ENCODE data around the gene AGBL1.
"Not testable (repeated sequence)": the region's sequence is repeated elsewhere in the genome, so short reads cannot be mapped to it uniquely, and the experiment has no call there.

Gene AGBL1

DNA sequence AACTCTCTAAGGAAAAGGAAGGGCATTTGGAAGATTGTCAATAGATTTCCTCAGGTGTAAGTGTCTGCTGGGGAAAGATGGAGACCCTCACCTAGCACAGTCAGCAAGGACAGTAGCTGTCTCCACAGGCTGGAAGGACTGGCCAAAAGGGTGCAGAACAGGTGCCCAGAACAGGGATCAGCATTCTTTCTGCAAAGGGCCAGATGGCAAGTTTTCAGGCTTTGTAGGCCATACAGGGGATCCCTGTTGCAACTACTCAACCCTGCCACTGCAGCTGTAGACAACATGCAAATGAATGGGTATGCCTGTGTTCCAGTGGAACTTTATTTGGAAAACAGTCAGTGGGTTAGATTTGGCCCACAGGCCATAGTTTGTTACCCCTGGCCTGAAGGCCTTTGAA lies 8.1 kb downstream of the AGBL1 start:
- DNase-seq = no peak

DNA sequence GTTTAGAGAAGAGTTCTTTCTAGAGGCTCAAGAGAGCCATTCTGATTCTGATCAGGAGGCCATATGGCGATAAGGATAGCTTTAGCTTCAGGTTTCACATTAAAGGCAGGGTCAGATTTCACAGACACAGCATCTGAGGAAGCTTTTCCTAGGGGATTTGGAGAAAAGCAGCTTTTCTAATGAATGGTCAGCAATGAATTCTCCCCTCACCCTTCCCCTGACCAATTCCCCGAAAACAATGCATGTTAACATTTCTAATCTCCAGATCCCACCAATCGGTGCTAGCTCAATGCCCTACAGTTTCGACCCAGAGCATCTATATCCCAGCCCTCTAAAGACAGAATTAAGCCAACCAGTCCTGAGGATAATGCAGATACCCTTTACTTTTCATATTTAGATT lies 9.8 kb downstream of the AGBL1 start:
- DNase-seq = no peak

DNA sequence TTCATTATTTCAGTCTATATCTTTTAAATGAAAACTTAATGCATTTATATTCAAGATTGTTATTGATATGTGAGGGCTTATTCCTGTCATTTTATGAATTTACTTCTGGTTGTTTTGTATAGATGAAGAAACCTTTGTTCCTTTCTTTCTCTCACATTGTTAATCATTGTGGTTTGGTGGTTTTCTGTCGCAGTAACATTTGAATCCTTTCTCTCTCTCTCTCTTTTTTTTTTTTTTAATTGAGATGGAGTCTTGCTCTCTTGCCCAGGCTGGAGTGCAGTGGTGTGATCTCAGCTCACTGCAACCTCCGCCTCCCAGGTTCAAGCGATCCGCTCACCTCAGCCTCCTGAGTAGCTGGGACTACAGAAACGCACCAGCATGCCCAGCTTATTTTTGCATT lies 22.1 kb downstream of the AGBL1 start:
- DNase-seq = no peak

DNA sequence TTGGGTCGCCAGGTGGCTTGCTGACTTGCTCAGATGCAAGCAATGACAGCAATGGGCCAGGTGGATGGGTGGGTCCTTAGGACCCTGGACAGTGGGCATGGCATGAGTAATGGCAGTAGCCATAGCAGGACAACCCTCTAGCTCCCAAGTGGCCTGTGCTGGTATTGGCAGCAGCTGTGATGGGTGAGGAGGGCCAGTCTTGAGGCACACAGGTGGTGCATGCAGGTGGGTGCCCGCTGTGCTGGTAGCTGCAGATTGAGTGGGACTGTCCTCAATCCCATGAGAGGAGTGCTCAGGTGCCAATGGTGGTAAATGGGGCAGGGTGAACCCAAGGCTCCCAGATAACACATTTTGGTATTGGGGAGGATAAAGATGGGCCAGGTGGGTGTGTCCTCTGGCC lies 24.2 kb downstream of the AGBL1 start:
- DNase-seq = no peak

DNA sequence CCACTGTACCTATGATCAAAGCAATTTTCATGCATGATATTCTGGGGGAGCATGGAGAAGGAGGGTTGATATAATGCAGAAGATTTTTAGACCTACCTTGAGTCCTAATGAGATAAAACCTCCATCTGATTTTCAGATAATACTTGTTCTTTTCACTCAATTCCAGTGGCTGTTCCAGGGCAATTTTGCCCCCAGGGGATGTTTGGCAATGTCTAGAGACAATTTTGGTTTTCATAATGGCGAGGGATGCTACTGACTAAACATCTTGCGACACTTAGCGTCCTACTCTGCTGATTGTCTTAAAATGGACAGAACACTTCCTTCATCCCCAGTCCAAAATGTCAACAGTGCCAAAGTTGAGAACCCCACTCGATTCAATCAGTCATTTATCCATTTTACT lies 26.6 kb downstream of the AGBL1 start:
- no peak for DNase-seq

DNA sequence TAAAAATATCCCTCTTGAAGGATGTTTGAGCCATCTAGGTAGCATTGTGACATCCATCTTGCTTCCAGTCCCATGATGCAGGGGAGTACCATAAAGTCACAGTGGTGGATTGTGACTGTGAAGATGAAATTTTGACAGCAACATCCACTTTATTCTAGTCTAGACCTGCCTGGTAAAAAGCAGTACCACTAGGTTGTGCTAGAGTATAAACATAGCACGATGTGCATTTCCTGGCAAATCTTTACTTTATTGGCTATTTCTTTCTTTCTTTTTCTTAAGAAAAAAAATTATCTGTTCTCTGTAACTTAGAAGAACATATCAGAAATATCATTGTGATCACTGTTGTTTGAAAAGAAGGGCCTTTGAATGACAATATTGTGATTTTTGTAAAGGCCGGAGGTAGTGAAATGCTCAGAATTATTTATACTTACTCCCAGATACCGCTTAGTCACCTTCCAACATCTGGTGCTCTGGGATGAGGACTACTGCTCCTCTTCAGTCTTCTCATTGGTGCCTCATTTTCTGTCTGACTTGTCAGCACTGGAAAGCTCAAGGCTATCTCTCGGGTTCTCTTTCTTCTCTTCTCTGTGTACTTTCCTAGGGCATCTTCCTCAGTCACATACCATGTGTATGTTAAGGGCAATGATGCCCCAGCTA lies 35.6 kb downstream of the AGBL1 start:
- no peak for DNase-seq

DNA sequence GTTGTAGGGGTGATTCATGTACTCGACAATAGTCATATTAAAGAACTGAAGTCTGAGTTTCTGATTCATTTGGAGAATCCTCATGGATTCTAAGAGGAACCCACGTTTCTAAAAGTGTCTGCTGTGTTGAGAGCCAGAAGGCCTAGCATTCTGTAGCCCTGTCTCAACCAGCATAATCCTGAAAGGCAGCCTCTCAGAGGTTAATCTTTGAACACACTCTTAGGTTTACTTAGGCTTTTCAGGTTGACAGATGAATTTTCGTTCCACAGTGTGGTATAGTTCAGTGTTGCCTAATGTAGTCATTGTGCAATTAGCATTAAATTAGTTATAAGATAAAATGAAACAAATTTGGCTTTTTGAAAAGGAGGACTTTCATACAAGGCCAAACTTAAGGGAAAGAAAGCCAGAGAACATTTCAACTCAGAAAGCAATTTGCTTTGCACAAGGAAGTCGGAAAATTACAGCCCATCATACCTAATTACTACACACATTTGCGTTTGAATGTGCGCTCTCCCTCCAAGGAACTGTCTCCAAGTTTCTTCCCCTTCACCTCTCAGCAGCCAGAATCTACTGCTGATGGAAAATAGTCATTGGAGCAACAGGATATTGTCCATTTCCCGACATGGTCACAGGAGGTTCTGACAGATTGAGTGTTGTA lies 42.0 kb downstream of the AGBL1 start:
- no peak for DNase-seq

DNA sequence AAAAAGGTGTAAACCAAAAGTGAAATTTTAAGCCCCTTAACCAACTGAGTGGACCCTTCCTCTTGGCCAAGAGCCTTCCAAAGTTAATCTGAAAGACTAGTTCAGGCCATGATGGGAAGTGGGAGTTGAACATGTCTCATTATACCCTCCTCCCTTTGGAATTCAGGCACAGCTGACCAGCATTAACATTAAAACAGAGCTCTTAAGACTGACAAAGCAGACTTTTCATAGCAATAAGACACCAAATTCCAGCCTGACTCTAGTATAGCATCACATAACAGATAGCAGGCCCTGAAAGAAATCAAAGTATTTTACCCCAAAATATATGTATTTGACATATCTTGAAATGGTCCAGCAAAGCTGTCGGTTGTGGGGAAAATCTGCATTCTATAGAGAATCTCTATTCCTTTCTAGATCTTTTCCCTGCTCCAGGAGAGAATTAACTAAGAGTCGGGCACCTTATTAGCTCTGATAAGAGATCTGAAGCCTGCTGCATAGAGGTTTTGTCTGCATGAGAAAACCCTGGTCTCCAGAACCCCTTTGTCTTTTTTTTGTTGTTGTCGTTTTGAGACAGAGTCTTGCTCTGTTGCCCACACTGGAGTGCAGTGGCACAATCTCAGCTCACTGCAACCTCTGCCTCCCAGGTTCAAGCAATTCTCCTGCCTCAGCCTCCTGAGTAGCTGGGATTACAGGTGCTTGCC lies 43.2 kb downstream of the AGBL1 start:
- not testable (repeated sequence) for DNase-seq

DNA sequence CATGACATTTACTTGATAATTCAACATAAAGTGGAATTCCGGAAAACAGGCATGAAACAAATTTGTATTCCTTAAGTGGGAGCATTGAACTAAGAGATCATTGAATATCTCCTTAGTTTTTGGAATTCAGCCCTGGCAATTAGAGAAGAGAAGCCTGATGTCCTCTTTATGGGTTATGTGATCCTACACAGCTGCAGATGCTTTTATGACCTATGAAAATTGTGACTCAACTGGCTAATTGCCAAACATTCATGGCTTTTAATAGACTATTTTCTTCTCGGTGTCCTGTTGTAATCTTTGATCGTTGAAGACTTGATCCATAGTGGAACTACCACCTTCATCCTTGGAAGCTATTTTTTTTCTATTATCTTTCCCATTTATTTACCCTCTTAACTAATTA lies 46.1 kb downstream of the AGBL1 start:
- no peak for DNase-seq

DNA sequence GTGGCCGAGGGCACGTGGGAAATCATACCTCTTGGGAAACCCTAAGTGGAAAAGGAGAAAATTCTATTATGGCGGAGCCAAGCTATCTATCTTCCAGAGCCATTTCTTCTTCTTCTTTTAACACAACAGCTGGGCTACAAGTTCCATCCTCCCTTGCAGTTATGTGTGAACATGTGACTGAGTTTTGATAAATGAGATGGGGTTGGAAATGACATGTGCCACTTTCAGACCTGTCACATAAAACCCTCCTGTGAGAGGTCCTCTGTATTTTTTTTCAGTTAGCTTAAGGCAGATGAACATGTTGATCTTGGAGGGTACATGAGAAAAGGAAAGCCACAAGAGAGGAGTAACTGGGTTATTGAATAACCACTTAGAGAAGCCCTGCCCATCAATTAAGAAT lies 47.9 kb downstream of the AGBL1 start:
- no peak for DNase-seq

DNA sequence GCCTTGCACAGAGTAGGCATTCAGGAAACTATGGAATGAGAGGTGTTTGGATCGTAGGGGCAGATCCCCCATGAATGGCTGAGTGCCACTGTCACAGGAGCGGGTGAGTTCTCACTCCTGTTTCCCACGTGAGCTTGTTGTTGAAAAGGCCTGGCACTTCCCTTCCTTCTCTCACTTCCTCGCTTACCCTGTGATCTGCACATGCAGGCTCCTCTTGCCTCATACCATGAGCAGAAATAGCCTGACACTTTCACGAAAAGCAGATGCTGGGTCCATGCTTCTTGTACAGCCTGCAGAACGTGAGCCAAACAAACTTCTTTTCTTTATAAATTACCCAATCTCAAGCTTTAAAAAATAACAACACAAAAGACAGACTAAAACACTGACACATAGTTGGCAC lies 55.4 kb downstream of the AGBL1 start:
- no peak for DNase-seq

DNA sequence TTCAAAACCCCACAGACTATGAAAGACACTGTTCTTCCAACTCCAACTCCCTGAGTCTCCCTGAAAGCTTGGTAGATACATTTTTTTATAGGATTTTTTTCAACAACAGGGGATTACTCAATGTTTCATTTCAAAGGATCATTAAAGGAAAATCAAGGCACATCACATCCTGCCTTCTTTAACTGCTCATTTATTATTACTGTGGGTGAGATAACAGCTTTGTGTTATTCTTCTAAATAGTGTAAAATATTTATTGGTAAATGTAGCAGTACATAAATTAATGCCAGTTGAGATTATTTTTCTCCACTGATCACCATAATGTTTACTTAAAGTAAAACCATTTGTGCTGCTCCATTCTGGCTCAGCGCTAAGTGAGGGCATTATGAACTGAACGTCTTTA lies 57.2 kb downstream of the AGBL1 start:
- no peak for DNase-seq

DNA sequence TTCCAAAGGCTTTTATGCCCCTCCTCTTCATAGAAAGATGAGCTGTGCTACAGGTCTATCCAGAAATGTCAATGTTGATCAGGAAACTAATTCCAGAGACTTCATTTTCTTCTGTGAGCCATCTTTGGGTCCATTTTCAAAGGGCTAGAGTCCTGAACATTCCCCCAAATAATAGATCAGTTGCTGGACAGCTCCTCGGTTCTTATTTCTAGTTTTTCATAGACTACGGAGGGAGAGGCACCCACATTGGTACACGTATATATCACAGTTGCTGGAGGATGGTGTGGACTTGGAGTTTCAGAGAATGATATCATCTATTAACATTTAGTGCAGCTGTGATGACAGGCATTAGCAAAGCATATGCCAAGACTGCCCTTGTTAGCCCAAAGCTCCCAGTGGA lies 59.1 kb downstream of the AGBL1 start:
- DNase-seq = no peak

DNA sequence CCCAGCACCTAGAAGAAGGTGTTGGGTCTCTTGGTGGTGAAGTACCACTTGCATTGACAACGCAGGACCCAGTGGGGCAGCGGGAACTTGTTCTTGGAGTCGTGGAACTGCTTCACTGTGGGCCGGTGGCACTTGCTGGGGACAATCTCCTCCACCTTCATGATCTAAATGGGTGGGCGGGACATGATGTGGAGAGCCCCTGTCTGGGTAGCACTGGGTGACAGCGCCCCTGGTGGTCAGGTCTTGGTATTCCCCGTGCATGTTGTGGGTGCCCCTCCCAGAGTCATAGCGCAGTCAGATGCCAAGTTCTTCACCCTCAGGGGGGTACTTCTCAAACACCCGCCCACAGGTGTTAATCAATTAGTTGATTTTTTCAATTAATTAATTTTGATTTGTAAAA lies 60.2 kb downstream of the AGBL1 start:
- no peak for DNase-seq

DNA sequence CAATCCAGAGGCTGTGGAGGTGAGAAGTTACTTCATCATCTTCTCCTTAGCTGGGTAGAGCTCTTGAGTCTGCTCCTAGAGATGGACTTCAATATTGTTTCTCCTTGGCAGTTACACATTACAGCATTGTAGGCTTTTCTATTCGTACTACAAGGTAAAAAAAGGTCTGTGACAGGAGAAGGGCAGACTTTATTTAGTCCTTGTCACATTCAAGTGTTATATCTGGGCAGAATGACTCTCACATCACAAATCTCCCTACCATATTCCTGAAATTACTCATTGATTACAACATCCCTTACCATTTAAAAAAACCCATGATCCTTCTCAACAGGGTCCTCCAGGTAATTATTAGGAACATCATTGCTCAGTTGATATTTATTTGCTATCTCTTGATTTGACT lies 75.0 kb downstream of the AGBL1 start:
- no peak for DNase-seq

DNA sequence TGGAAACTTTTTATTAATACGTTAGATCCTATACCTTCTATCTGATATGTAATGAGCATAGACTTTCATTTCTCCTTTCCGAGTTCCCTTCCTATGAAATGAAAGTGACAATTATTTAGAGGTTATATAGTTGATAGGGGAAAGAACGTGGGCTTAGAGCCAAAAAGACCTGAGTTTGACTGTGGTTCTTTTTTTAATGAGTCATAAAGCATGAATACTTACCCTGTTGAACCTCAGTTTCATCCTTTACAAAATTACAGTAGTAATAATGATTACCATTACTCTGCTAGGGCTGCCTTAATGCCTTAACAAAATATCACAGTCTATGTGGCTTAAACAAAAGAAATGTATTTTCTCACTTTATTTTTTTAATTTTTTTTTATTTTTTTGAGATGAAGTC lies 75.9 kb downstream of the AGBL1 start:
- DNase-seq = no peak

DNA sequence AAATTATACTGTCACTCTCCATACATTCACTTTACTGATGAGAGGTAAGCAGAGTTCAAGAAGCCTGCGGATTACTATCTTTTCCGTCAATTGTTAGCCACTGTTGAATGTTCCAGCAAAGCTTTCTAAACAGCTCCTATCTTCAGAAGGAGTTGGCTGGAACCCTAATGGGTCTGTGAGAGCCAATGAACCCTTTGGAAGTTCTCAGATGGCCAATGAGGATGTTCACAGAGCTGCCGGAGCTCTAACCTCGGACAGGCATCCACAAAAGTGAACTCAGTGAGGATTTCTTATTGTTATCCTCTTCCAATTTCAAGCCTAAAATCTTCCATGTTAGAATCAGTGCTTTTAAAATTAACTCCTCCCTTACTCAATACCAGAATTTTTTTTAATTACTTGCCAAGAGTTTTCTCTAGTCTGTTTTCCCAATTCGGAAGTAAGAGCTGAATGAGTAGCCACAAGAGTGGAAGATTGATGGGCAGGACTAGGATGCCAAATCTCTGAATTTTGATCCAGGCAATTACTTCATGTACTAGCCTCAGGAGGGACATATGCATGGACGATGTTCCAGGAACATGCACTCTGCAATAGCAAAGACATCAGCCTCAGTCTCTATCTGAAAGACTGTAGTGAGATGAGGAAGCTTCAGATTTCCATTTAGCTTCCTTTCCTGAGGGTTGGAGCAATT lies 78.1 kb downstream of the AGBL1 start:
- DNase-seq = no peak

DNA sequence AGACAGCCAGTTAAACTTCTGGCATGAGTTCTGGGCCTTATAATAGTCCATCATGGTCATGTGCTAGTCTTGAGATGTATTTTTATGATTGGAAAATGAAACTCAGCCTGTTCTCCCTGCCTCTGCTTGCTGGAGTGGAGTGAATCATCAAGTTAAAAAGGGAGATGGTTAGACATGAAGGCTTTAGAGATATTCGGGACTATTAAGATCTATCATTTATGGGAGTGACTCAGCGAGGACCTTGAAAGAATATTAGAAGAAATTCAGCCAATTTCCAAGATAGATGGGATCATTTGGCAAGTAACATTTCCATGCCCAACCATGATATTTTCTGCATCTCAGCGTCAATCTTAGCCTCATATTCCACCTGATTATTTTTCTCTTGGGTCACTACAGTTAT lies 79.8 kb downstream of the AGBL1 start:
- DNase-seq = no peak

DNA sequence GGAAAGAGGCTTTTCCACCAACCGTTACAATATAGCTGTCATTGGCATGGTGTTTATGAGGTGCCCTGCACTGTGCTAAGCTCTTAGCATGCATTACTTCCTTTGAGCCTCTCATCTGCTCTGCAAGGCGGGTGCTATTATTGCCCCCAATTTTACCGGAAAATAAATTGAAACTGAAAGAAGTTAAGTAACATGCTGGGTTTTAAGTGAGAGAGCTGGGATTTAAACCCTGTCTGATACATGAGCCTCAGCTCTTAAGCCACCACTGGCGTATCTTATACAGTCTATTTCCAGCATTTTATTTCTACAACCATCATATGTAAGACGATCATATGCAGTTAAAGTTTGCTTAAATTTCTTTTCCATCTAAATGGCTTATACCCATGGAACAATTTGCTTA lies 81.6 kb downstream of the AGBL1 start:
- no peak for DNase-seq

DNA sequence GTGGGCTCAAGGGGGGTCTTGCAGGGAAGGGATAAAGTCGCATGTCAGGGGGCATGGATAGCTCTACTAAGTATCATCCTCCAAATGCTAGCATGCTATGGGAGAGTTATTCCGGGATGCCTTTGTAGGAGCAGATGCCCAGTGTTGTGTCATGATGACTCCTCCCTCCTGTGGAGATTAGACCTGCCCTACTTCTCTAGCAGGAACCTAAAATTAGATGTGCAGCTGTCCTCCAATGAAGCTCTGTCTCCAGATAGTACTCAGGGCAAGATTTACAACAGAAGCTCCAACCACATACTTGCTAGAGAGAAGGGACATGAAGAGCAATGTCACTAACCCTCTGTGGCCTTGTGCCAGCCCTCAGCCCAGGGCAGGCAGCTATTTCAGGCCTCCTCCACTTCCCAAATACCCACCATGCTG lies 82.5 kb downstream of the AGBL1 start:
- no peak for DNase-seq

DNA sequence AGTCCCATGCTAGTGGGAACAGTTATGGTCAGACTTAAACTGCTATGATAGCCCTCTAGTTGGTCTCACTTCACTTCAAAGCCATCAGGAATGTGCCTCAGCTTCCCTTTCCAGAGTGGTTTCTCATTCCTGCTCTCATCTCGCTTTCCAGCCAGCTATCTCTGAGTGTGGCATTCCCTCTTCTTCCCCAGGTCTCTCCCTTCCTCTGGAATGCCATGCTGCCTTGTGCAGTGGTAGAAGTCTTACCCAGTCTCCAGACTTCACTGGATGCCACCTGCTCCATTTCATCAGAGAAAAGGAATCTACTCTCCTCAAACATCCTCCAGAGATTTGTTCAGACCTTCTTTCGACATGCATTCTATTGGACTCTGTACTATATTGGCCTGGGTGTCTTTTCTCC lies 83.0 kb downstream of the AGBL1 start:
- DNase-seq = no peak

DNA sequence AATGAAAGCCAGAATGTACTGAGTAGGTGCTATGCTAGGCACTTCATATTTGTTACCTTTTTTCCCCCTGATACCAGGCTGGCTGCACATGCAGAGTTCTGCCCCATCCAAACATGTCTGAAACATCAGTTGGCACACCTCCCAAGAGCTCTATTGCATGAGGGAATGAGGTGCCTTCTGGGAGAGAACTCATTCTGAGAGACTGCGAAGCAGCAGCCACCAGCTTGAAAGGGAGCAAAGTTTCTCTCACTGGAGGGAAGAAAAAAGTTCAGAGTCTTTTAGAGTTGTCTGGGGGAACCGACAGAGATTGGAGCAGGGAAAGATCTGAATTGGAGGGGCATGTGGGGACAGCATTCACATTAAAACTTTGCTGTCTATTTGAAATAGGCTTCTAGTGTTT lies 84.1 kb downstream of the AGBL1 start:
- DNase-seq = no peak

DNA sequence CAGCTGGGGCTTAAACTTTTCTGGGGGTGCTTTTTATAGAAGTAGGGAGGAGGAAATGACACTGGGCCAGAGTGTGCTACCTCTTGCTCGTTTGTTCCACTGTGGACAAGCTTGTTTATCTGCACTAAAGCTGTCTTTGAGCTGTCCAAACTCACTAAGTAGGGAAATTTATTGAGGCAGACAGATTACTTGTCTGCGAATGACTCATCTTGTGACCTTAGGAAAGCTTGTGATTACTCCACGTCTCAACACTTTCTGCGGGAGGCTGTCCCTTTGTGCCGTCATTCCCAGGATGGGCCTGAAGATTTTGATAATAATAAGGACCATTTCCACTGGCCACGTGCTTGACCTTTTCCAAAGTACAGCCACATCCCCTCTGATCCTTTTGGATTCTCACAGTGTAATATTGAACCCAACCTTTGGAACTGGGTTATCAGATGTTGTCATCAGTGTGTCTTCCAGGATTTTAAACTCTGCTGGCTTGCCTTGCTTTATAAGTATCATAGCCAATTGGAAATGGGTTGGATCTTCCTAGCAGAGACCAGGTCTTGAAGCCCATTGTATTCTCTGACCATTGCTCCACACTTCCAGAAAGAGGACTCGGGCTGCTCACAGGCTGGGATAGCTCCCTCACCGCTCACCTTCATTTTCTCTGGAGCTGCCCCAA lies 84.7 kb downstream of the AGBL1 start:
- DNase-seq = no peak
